ENCODE measurements around the gene SIK3. TPM values are rescaled to one million over a fixed set of nuclear protein-coding genes. Genes with fewer than 3 reads are reported as not detected.

The SIK3 gene
- total RNA-seq, 1 experiment from 2014 or later: 17.4 TPM

GRCh38 chr11:116852261-116853031 is 245.8 kb downstream of the SIK3 start:
- H3K9me3 Mint-ChIP-seq (ENCODE audit: low read depth, unreplicated experiment): no peaks in the 10 kb centered on the region
- H3K27ac Mint-ChIP-seq (ENCODE audit: unreplicated experiment): no peak overlapping the region
- no TSS peak for BruUV-seq (replicated peaks)
- H3K4me3 Mint-ChIP-seq (ENCODE audit: low read depth, unreplicated experiment): no peak overlapping the region
- H3K27me3 Mint-ChIP-seq (ENCODE audit: unreplicated experiment): no peaks in the 10 kb centered on the region
- H3K36me3 Mint-ChIP-seq (ENCODE audit: insufficient read depth, unreplicated experiment): no peaks in the 10 kb centered on the region
- intact Hi-C loops (cut with micrococcal nuclease; ENCODE audit: unreplicated experiment): no loop called here
- TF ChIP-seq CTCF (IDR thresholded peaks at IDR 0.05; ENCODE audit: unreplicated experiment): no peak
- DNase-seq: no peak
- H3K4me1 Mint-ChIP-seq (ENCODE audit: low read depth, unreplicated experiment): peaks cover 8% of the 10 kb centered on the region
- CTCF ChIA-PET: interaction anchor here (0.5 kb wide), 1 partner anchor 81 kb away, joined by 3 read pairs; no protein-coding TSS in a partner anchor

- Mint-ChIP-seq H3K9me3 (ENCODE audit: low read depth, unreplicated experiment) (no peaks in the 10 kb centered on the region), H3K4me1 (ENCODE audit: low read depth, unreplicated experiment) (peaks cover 8% of the 10 kb centered on the region), H3K27ac (ENCODE audit: unreplicated experiment) (no peak overlapping the region), H3K36me3 (ENCODE audit: insufficient read depth, unreplicated experiment) (no peaks in the 10 kb centered on the region), H3K27me3 (ENCODE audit: unreplicated experiment) (no peaks in the 10 kb centered on the region), H3K4me3 (ENCODE audit: low read depth, unreplicated experiment) (no peak overlapping the region)
- BruUV-seq (replicated peaks): no TSS peak
- TF ChIP-seq CTCF (IDR thresholded peaks at IDR 0.05; ENCODE audit: unreplicated experiment): no peak
- no peak for DNase-seq
- intact Hi-C loops (cut with micrococcal nuclease; ENCODE audit: unreplicated experiment): no loop called here
- CTCF ChIA-PET: no interaction called here
Observed at GRCh38 chr11:116851626-116852025, 246.6 kb downstream of the SIK3 start.

- DNase-seq: no peak
- H3K4me1 Mint-ChIP-seq (ENCODE audit: low read depth, unreplicated experiment): peaks cover 8% of the 10 kb centered on the region
- no peaks in the 10 kb centered on the region for H3K27me3 Mint-ChIP-seq (ENCODE audit: unreplicated experiment)
- no peaks in the 10 kb centered on the region for H3K36me3 Mint-ChIP-seq (ENCODE audit: insufficient read depth, unreplicated experiment)
- no peak overlapping the region for H3K4me3 Mint-ChIP-seq (ENCODE audit: low read depth, unreplicated experiment)
- no TSS peak for BruUV-seq (replicated peaks)
- CTCF ChIA-PET: no interaction called here
- no peak for TF ChIP-seq CTCF (IDR thresholded peaks at IDR 0.05; ENCODE audit: unreplicated experiment)
- H3K27ac Mint-ChIP-seq (ENCODE audit: unreplicated experiment): no peak overlapping the region
- H3K9me3 Mint-ChIP-seq (ENCODE audit: low read depth, unreplicated experiment): no peaks in the 10 kb centered on the region
- intact Hi-C loops (cut with micrococcal nuclease; ENCODE audit: unreplicated experiment): no loop called here
Observed at GRCh38 chr11:116849486-116849885, 248.7 kb downstream of the SIK3 start.

- H3K4me1 Mint-ChIP-seq (ENCODE audit: low read depth, unreplicated experiment): peaks cover 8% of the 10 kb centered on the region
- no peak overlapping the region for H3K4me3 Mint-ChIP-seq (ENCODE audit: low read depth, unreplicated experiment)
- CTCF ChIA-PET: no interaction called here
- H3K27ac Mint-ChIP-seq (ENCODE audit: unreplicated experiment): no peak overlapping the region
- intact Hi-C loops (cut with micrococcal nuclease; ENCODE audit: unreplicated experiment): no loop called here
- no peak for TF ChIP-seq CTCF (IDR thresholded peaks at IDR 0.05; ENCODE audit: unreplicated experiment)
- DNase-seq: no peak
- BruUV-seq (replicated peaks): no TSS peak
- H3K27me3 Mint-ChIP-seq (ENCODE audit: unreplicated experiment): no peaks in the 10 kb centered on the region
- H3K9me3 Mint-ChIP-seq (ENCODE audit: low read depth, unreplicated experiment): no peaks in the 10 kb centered on the region
- no peaks in the 10 kb centered on the region for H3K36me3 Mint-ChIP-seq (ENCODE audit: insufficient read depth, unreplicated experiment)
Observed at GRCh38 chr11:116849060-116849459, 249.2 kb downstream of the SIK3 start.
